GM13977 (cell line): ENCODE data around the gene FMN1.

Source experiments
- DNase-seq: peaks from one replicate; pipeline ENCODE4 v3.0.0; 2012; ENCODE audit warnings: low spot score
- CTCF ChIP-seq: IDR thresholded peaks from 2 replicates; pipeline ENCODE4 v1.5.1; 2012; ENCODE audit warnings: mild to moderate bottlenecking, control low read depth; ENCODE audit not compliant: insufficient read depth; ENCODE audit errors: extremely low read depth, missing control alignments
- in situ Hi-C: fragments of 300-500 bp; cut with MboI; formaldehyde crosslinking; loops from one replicate; pipeline ENCODE4 v1.12.0; 2022; ENCODE audit warnings: low sequenced_read_pairs, low pct_unique_long_range_greater_than_20kb, mixed read lengths, inconsistent platforms; ENCODE audit not compliant: unreplicated experiment

Gene FMN1

GRCh38 chr15:33207646-33208045, 13.1 kb upstream of the FMN1 start:
- DNase-seq, result no peak
- TF ChIP-seq CTCF, result no peak
- in situ Hi-C loops, result no loop called here

- no peak for DNase-seq
- TF ChIP-seq CTCF, result no peak
- in situ Hi-C loops, result no loop called here
Measured at GRCh38 chr15:33206366-33206765, 11.9 kb upstream of the FMN1 start.

GRCh38 chr15:33204926-33205325, 10.4 kb upstream of the FMN1 start:
- TF ChIP-seq CTCF, result no peak
- in situ Hi-C loops, result no loop called here
- DNase-seq, result no peak

- DNase-seq, result no peak
- TF ChIP-seq CTCF, result no peak
- in situ Hi-C loops, result no loop called here
Measured at GRCh38 chr15:33204087-33204486, 9.6 kb upstream of the FMN1 start.

GRCh38 chr15:33201491-33202231, 7.1 kb upstream of the FMN1 start:
- DNase-seq, result peak; percentile 54
- in situ Hi-C loops, result no loop called here
- no peak for TF ChIP-seq CTCF

- no peak for DNase-seq
- in situ Hi-C loops, result no loop called here
- no peak for TF ChIP-seq CTCF
Measured at GRCh38 chr15:33200903-33201302, 6.4 kb upstream of the FMN1 start.
